ENCODE data around the gene BCL2. TPM values are rescaled to one million over a fixed set of nuclear protein-coding genes. Genes with fewer than 3 reads are reported as not detected.
A peak's percentile ranks its signal among the peaks of the same experiment; 100 is the strongest.

Gene BCL2
- total RNA-seq, 4 donors from 2014 or later, result 16.1 to 61.1 (median 36.9) TPM

GRCh38 chr18:63314062-63314790, 5.3 kb downstream of the BCL2 start:
- H3K27me3 ChIP-seq, result no peaks in the 10 kb centered on the region
- H3K36me3 ChIP-seq, result no peaks in the 10 kb centered on the region
- DNase-seq, result no peak
- intact Hi-C loops (cut with DNase I; ENCODE audit: low total_unique reads), result loop anchor here (10.0 kb wide), 1 partner anchor 69 kb away; no protein-coding TSS in a partner anchor
- no peak overlapping the region for H3K4me3 ChIP-seq
- no peak for TF ChIP-seq CTCF (IDR thresholded peaks at IDR 0.05)
- TF ChIP-seq POLR2A (IDR thresholded peaks at IDR 0.05), result no peak
- peaks cover 0 to under 1% of the 10 kb centered on the region in 2 donors for H3K4me1 ChIP-seq
- no peaks in the 10 kb centered on the region for H3K9me3 ChIP-seq
- H3K27ac ChIP-seq, result peak overlapping the region; percentile 89 to 98

- no peak for DNase-seq
- H3K27me3 ChIP-seq, result no peaks in the 10 kb centered on the region
- intact Hi-C loops (cut with DNase I; ENCODE audit: low total_unique reads), result loop anchor here (10.0 kb wide), 1 partner anchor 69 kb away; no protein-coding TSS in a partner anchor
- H3K36me3 ChIP-seq, result no peaks in the 10 kb centered on the region
- no peaks in the 10 kb centered on the region for H3K9me3 ChIP-seq
- H3K27ac ChIP-seq, result peak overlapping the region; percentile 89 to 98
- peaks cover 0 to 4% of the 10 kb centered on the region in 2 donors for H3K4me1 ChIP-seq
- H3K4me3 ChIP-seq, result peak overlapping the region in 1 of 2 donors; percentile 10
- TF ChIP-seq CTCF (IDR thresholded peaks at IDR 0.05) (no peak), POLR2A (IDR thresholded peaks at IDR 0.05) (no peak)
Observed at GRCh38 chr18:63313396-63313917, 6.1 kb downstream of the BCL2 start.

GRCh38 chr18:63312737-63313395, 6.7 kb downstream of the BCL2 start:
- Histone ChIP-seq H3K4me1 (peaks cover 0 to 4% of the 10 kb centered on the region in 2 donors), H3K27ac (peak overlapping the region; percentile 89 to 98), H3K9me3 (no peaks in the 10 kb centered on the region), H3K27me3 (no peaks in the 10 kb centered on the region), H3K36me3 (no peaks in the 10 kb centered on the region), H3K4me3 (no peak overlapping the region)
- no peak for DNase-seq
- no peak for TF ChIP-seq CTCF (IDR thresholded peaks at IDR 0.05)
- intact Hi-C loops (cut with DNase I; ENCODE audit: low total_unique reads), result loop anchor here (10.0 kb wide), 1 partner anchor 68 kb away; no protein-coding TSS in a partner anchor

GRCh38 chr18:63312019-63312409, 7.6 kb downstream of the BCL2 start:
- no peaks in the 10 kb centered on the region for H3K36me3 ChIP-seq
- no peak overlapping the region for H3K4me3 ChIP-seq
- peak overlapping the region; percentile 89 to 98 for H3K27ac ChIP-seq
- DNase-seq, result no peak
- no peaks in the 10 kb centered on the region for H3K27me3 ChIP-seq
- no peaks in the 10 kb centered on the region for H3K9me3 ChIP-seq
- intact Hi-C loops (cut with DNase I; ENCODE audit: low total_unique reads), result loop anchor here (10.0 kb wide), 1 partner anchor 67 kb away; no protein-coding TSS in a partner anchor
- TF ChIP-seq CTCF (IDR thresholded peaks at IDR 0.05) (no peak), POLR2A (IDR thresholded peaks at IDR 0.05) (no peak)
- peaks cover 0 to 4% of the 10 kb centered on the region in 2 donors for H3K4me1 ChIP-seq
